ENCODE results near the gene GSG1L2.
"Not testable (repeated sequence)": the region's sequence is repeated elsewhere in the genome, so short reads cannot be mapped to it uniquely, and the experiment has no call there.

GSG1L2 gene

GRCh38 chr17:9784544-9784943 lies 37.3 kb downstream of the GSG1L2 start:
- no peak for DNase-seq

GRCh38 chr17:9783465-9783864 lies 38.4 kb downstream of the GSG1L2 start:
- DNase-seq = not testable (repeated sequence)

- no peak for DNase-seq
Measured at GRCh38 chr17:9783050-9783449, 38.8 kb downstream of the GSG1L2 start.

GRCh38 chr17:9780552-9780951 lies 41.3 kb downstream of the GSG1L2 start:
- DNase-seq = no peak

GRCh38 chr17:9776911-9777310 lies 45.0 kb downstream of the GSG1L2 start:
- no peak for DNase-seq

- no peak for DNase-seq
Measured at GRCh38 chr17:9772658-9773057, 49.2 kb downstream of the GSG1L2 start.

- no peak for DNase-seq
Measured at GRCh38 chr17:9771465-9771864, 50.4 kb downstream of the GSG1L2 start.

GRCh38 chr17:9769036-9769695 lies 52.7 kb downstream of the GSG1L2 start:
- DNase-seq = no peak

GRCh38 chr17:9768381-9768934 lies 53.4 kb downstream of the GSG1L2 start:
- DNase-seq = peak; percentile 16

- DNase-seq = no peak
Measured at GRCh38 chr17:9767432-9767991, 54.4 kb downstream of the GSG1L2 start.

- DNase-seq = no peak
Measured at GRCh38 chr17:9766970-9767369, 54.9 kb downstream of the GSG1L2 start.

GRCh38 chr17:9765322-9765721 lies 56.6 kb downstream of the GSG1L2 start:
- DNase-seq = no peak

- no peak for DNase-seq
Measured at GRCh38 chr17:9763643-9764042, 58.2 kb downstream of the GSG1L2 start.

- no peak for DNase-seq
Measured at GRCh38 chr17:9760266-9760665, 61.6 kb downstream of the GSG1L2 start.

GRCh38 chr17:9755083-9755482 lies 66.8 kb downstream of the GSG1L2 start:
- no peak for DNase-seq

All from NK-92 treated with Interleukin-12 subunit alpha and Interleukin-12 subunit beta, amount 100 ng/mL, for 24 hours (cell line).